Ovary (tissue), 9 donors: ENCODE data around the gene SLC35G2. TPM values are rescaled to one million over a fixed set of nuclear protein-coding genes. Genes with fewer than 3 reads are reported as not detected.

Source experiments
- DNase-seq, 5 donors: peaks; one replicate each; pipeline ENCODE4 v3.0.0-alpha.2; 2019 to 2020
- H3K27ac ChIP-seq, 2 donors: fragments of 200-600 bp; one replicate each; pipeline versions ENCODE4 v1.5.1 to v1.8.0; 2019 to 2022
- H3K27me3 ChIP-seq: fragments of 200-600 bp; one replicate; pipeline ENCODE4 v1.8.0; 2022
- H3K36me3 ChIP-seq: fragments of 200-600 bp; sonication (generic); one replicate; pipeline ENCODE4 v1.5.1; 2019
- H3K4me1 ChIP-seq: one replicate; pipeline ENCODE4 v1.8.1; 2013; ENCODE audit warnings: mild to moderate bottlenecking, moderate library complexity; ENCODE audit not compliant: insufficient read depth
- H3K4me3 ChIP-seq: fragments of 200-600 bp; sonication (generic); one replicate; pipeline ENCODE4 v1.5.1; 2017
- H3K9me3 ChIP-seq, 2 donors: fragments of 200-600 bp in 1 of 2; sonication (generic) in 1 of 2; one replicate each; pipeline versions ENCODE4 v1.5.1 to v1.8.1; 2013 to 2019; ENCODE audit warnings: mild to moderate bottlenecking in 1 of 2, moderate library complexity in 1 of 2
- EP300 ChIP-seq: sonication (generic); formaldehyde crosslinking; IDR thresholded peaks from one replicate; pipeline ENCODE4 v1.6.1; 2017; ENCODE audit warnings: antibody characterized with exemption
- POLR2A ChIP-seq: fragments of 450-650 bp; IDR thresholded peaks from one replicate; pipeline ENCODE4 v1.6.1; 2017; ENCODE audit warnings: antibody characterized with exemption, mild to moderate bottlenecking, moderate library complexity
- WGBS, 3 donors: extraction: QIAGEN DNeasy Blood & Tissue Kit in 1 of 3; methylation state at CpG; one replicate each; pipeline versions ENCODE4 v1.1.5 to v1.1.7; 2013 to 2017; 5-methylcytosine and 5-hydroxymethylcytosine counted together
- intact Hi-C, 4 donors: fragments of 100-400 bp; cut with DNase I; formaldehyde crosslinking; loops; one replicate each; pipeline versions ENCODE4 v1.11.0 to v1.15.1; 2022 to 2023
- polyA plus RNA-seq, 2 donors: library from polyadenylated mRNA; stranded (reverse); fragments of 200-250 nt in 1 of 2; fragments of 350-450 nt in 1 of 2; fragmentation: Illumina TruSeq in 1 of 2; extraction: RNeasy Lipid Tissue Mini Kit (QIAGEN cat#74804) in 1 of 2; gene quantifications; one replicate each; pipeline ENCODE4 v1.2.3, GENCODE V29; 2013 to 2014
- total RNA-seq, 7 donors: library from RNA; depleted of rRNA in 2 of 7; stranded (reverse); fragments of >200 nt in 2 of 7; fragmentation: NEBNext Ultra II Directional in 3 of 7; extraction: Animal tissue kit (Norgen Biotek cat#: 25700) in 3 of 7; gene quantifications; one replicate each; pipeline versions ENCODE4 v1.1.0 to v1.2.4, GENCODE V29; 2016 to 2023
- TF ChIP-seq, protein P1 (sequence below), 3 donors: fragments of 450-650 bp in 2 of 3; fragments of 200-600 bp in 1 of 3; IDR thresholded peaks; one replicate each; pipeline versions ENCODE4 v1.5.1 to v1.8.0; 2016 to 2022; ENCODE audit warnings: antibody characterized with exemption in 3 of 3, mild to moderate bottlenecking in 1 of 3
- donor health status: DM: no; HTN: no; CAD: no; lungs with moderate emphysema.
- donor health status: DM: no; HTN: no; CAD: no.
- donor health status: Bipolar disorder and iron deficiency.
- donor health status: DM: yes; HTN: yes; CAD: no.
- donor health status: DM: no; HTN: no; CAD: no.
- donor health status: DM: yes; HTN: yes; CAD: no.

The SLC35G2 gene
- total and polyA plus RNA-seq, 9 donors, result 2.3 to 9.5 (median 4.7) TPM

DNA sequence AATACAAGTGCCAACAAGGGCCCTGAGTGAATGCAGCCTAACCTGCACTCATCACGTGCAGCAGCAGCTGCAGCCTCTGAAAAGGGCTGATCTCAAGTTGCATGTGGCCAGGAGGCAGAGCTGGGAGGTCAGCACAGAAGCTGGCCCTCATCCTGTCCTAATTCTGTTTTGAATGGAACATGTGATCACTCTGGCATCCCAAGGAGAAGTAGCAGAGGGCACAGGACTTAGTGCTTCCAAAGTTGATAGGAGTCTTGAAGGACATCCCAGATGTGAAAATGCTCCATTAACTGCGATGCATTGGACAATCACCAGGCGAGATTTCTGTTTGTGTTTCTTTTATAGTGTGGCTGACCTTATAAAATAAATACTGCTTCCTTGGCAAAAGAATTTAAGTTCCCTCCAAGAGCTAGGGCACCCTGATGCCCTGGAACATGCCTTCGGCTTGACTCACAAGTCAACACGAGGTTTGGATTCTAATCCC is 35.2 kb upstream of the SLC35G2 start:
- DNase-seq, result no peak
- H3K27me3 ChIP-seq, result no peaks in the 10 kb centered on the region
- intact Hi-C loops, result no loop called here
- H3K4me3 ChIP-seq, result no peak overlapping the region
- no peaks in the 10 kb centered on the region for H3K9me3 ChIP-seq
- no peaks in the 10 kb centered on the region for H3K36me3 ChIP-seq
- H3K27ac ChIP-seq, result no peak overlapping the region
- H3K4me1 ChIP-seq, result peaks cover 3% of the 10 kb centered on the region
- TF ChIP-seq POLR2A, result no peak
- TF ChIP-seq, protein P1, sequence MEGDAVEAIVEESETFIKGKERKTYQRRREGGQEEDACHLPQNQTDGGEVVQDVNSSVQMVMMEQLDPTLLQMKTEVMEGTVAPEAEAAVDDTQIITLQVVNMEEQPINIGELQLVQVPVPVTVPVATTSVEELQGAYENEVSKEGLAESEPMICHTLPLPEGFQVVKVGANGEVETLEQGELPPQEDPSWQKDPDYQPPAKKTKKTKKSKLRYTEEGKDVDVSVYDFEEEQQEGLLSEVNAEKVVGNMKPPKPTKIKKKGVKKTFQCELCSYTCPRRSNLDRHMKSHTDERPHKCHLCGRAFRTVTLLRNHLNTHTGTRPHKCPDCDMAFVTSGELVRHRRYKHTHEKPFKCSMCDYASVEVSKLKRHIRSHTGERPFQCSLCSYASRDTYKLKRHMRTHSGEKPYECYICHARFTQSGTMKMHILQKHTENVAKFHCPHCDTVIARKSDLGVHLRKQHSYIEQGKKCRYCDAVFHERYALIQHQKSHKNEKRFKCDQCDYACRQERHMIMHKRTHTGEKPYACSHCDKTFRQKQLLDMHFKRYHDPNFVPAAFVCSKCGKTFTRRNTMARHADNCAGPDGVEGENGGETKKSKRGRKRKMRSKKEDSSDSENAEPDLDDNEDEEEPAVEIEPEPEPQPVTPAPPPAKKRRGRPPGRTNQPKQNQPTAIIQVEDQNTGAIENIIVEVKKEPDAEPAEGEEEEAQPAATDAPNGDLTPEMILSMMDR (IDR thresholded peaks at IDR 0.05), result no peak
- TF ChIP-seq EP300, result no peak
- 25 to 58% (median 37%) methylated on average over 5 of the region's 5 CpGs for WGBS, 3 donors

DNA sequence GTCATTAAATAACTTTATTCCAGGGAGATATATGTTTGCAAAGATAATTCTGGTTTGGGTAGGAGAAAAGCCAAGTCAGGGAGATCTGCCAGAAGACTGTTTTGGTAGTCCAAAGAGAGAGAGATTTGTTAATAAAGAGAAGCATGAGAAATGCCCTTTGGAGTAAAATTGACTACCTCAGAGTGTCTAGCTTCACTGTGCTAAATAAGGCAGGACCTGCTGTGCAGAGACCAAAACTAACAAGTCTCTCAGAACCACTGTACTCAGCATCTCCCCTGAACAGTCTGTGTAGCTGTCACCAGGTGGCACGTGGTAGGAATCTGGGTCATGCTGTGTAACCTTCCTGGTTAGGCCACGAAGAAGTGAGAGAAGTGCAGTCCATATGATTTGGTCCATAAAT is 31.6 kb upstream of the SLC35G2 start:
- Histone ChIP-seq H3K27me3 (no peaks in the 10 kb centered on the region), H3K9me3 (no peaks in the 10 kb centered on the region), H3K4me1 (peaks cover 3% of the 10 kb centered on the region), H3K27ac (peak overlapping the region in 1 of 2 donors; percentile 36), H3K4me3 (no peak overlapping the region), H3K36me3 (no peaks in the 10 kb centered on the region)
- no peak for DNase-seq
- intact Hi-C loops, result no loop called here
- no peak for TF ChIP-seq EP300
- 7 to 11% (median 10%) methylated on average over 2 of the region's 2 CpGs for WGBS, 3 donors

DNA sequence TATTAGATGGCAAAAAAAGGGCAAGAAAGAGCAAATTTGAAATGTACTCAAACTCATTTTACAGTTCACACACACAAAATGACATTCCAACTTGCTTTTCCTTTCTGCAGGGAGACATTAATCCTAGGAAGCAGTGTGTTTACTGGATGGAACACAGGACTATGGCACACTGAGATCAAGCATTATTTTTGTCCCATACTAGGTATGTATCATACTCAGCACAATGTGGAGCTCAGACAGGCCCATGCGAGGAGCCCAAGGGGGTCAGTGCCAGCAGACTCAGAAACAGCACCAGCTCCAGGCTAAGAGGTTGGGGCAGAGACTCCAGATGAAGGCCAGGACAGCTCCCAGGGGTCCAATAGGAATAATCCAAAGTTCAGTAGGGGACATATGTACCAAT is 30.8 kb upstream of the SLC35G2 start:
- Histone ChIP-seq H3K9me3 (no peaks in the 10 kb centered on the region), H3K27ac (no peak overlapping the region)

DNA sequence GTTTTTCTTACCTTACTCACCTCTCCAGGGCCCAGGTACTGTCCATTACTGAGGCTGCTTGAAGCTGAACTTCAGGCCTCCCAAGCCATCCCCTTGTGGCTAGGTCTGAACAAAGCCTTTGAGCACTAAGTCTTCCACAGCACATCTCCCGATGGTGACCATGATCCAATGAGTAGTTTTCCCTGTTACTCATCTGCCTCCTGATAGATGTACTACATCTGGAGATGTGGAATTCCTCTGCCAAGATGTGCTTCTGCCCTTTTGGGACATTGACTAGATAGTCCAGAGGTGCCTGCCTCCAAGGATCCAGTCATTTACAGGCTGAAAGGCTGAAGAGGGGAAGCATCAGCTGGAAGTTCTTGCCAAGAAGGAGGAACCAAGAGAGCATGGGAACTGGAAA is 28.9 kb upstream of the SLC35G2 start:
- H3K4me1 ChIP-seq, result peaks cover 3% of the 10 kb centered on the region
- no peaks in the 10 kb centered on the region for H3K27me3 ChIP-seq
- no peaks in the 10 kb centered on the region for H3K9me3 ChIP-seq
- DNase-seq, result no peak
- no peak overlapping the region for H3K27ac ChIP-seq
- TF ChIP-seq POLR2A, result no peak
- TF ChIP-seq, protein P1 (IDR thresholded peaks at IDR 0.05), result no peak
- TF ChIP-seq EP300, result no peak
- no peak overlapping the region for H3K4me3 ChIP-seq
- WGBS, 3 donors, result 84 to 95% (median 95%) methylated on average over 1 of the region's 1 CpG
- intact Hi-C loops, result no loop called here
- no peaks in the 10 kb centered on the region for H3K36me3 ChIP-seq

More for the DNA sequence above, 30.8 kb upstream of the SLC35G2 start:
- peaks cover 3% of the 10 kb centered on the region for H3K4me1 ChIP-seq
- H3K36me3 ChIP-seq, result no peaks in the 10 kb centered on the region
- 85 to 98% (median 96%) methylated on average over 1 of the region's 1 CpG for WGBS, 3 donors
- H3K4me3 ChIP-seq, result no peak overlapping the region
- TF ChIP-seq POLR2A (no peak), EP300 (no peak)
- TF ChIP-seq, protein P1 (IDR thresholded peaks at IDR 0.05), result no peak
- intact Hi-C loops, result no loop called here
- DNase-seq, result no peak
- H3K27me3 ChIP-seq, result no peaks in the 10 kb centered on the region

DNA sequence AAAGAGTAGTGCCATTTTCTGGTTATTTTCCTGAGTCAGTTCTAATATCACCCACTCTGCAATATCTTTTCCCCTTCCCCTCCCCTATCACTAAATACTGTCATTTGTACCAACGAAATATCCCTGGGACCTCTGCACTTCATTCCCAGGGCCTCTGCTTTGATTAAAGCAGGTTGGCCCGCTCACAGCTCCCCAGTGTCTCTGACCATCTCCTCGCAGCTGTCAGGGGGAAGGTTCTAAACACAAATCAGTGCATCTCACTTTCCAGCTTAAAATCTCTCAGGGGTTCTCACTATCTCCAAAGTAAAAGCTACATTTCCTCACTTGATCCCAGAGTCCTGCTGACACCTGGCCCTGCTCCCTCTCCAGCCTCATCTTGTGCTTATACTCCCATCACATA is 28.1 kb upstream of the SLC35G2 start:
- DNase-seq, result no peak
- intact Hi-C loops, result no loop called here
- peaks cover 3% of the 10 kb centered on the region for H3K4me1 ChIP-seq
- no peak overlapping the region for H3K4me3 ChIP-seq
- no peak overlapping the region for H3K27ac ChIP-seq
- no peaks in the 10 kb centered on the region for H3K27me3 ChIP-seq
- no peak for TF ChIP-seq POLR2A
- TF ChIP-seq EP300, result no peak
- TF ChIP-seq, protein P1 (IDR thresholded peaks at IDR 0.05), result no peak
- WGBS, 3 donors, result 84 to 91% (median 84%) methylated on average over 3 of the region's 3 CpGs
- no peaks in the 10 kb centered on the region for H3K9me3 ChIP-seq
- H3K36me3 ChIP-seq, result no peaks in the 10 kb centered on the region
